SU-DHL-6 (cell line): ENCODE results near the gene DTNA.
"Not testable (repeated sequence)": the region's sequence is repeated elsewhere in the genome, so short reads cannot be mapped to it uniquely, and the experiment has no call there.

Source experiments
- H2AFZ ChIP-seq: fragments of 200-600 bp; sonication (generic); 2 replicates; pipeline ENCODE4 v1.6.1; 2014; ENCODE audit warnings: low read depth, mild to moderate bottlenecking, moderate library complexity, mixed read lengths, antibody characterized with exemption, low read length; ENCODE audit not compliant: severe bottlenecking
- H3F3A ChIP-seq: fragments of 200-600 bp; shearing (Covaris generic); 2 replicates; pipeline ENCODE4 v1.6.0; 2016; ENCODE audit warnings: antibody characterized with exemption, mild to moderate bottlenecking; ENCODE audit not compliant: insufficient read depth
- H3K27ac ChIP-seq: fragments of 200-600 bp; sonication (generic); 2 replicates; pipeline ENCODE4 v1.5.1; 2016; ENCODE audit warnings: low read depth, mild to moderate bottlenecking, low read length, moderate library complexity, mixed read lengths
- H3K27me3 ChIP-seq: fragments of 200-600 bp; sonication (generic), shearing (Covaris generic); 2 replicates; pipeline ENCODE4 v1.6.0; 2014; ENCODE audit warnings: mild to moderate bottlenecking, low read length
- H3K36me3 ChIP-seq: fragments of 200-600 bp; sonication (generic); 2 replicates; pipeline ENCODE4 v1.6.1; 2014; ENCODE audit warnings: mild to moderate bottlenecking, low read length, mixed read lengths
- H3K4me2 ChIP-seq: fragments of 300-600, 200-600 bp; shearing (Covaris generic), sonication (generic); 2 replicates; pipeline ENCODE4 v1.6.0; 2014; ENCODE audit warnings: low read length, low read depth, mild to moderate bottlenecking; ENCODE audit not compliant: poor library complexity, severe bottlenecking
- H3K4me3 ChIP-seq: fragments of 200-600 bp; sonication (generic); 2 replicates; pipeline ENCODE4 v1.5.1; 2014; ENCODE audit warnings: antibody characterized with exemption, low read length, mild to moderate bottlenecking, mixed read lengths; ENCODE audit not compliant: insufficient read depth, poor library complexity, severe bottlenecking
- H3K79me2 ChIP-seq: fragments of 200-600 bp; sonication (generic); 2 replicates; pipeline ENCODE4 v1.6.1; 2014; ENCODE audit warnings: mild to moderate bottlenecking, low read length, moderate library complexity; ENCODE audit not compliant: insufficient read depth
- H3K9ac ChIP-seq: fragments of 200-600 bp; sonication (generic); 2 replicates; pipeline ENCODE4 v1.7.0; 2014; ENCODE audit warnings: mild to moderate bottlenecking, low read length
- H3K9me2 ChIP-seq: fragments of 200-600 bp; sonication (generic); replicated peaks from 2 replicates; pipeline ENCODE4 v1.6.1; 2014; ENCODE audit warnings: low read length; ENCODE audit not compliant: insufficient read depth
- H3K9me3 ChIP-seq: fragments of 200-600 bp; sonication (generic); 2 replicates; pipeline ENCODE4 v1.6.1; 2014; ENCODE audit warnings: low read length, mixed read lengths; ENCODE audit not compliant: insufficient read depth
- H4K20me1 ChIP-seq: fragments of 200-600 bp; sonication (generic); 2 replicates; pipeline ENCODE4 v1.6.1; 2014; ENCODE audit warnings: low read depth, mild to moderate bottlenecking, antibody characterized with exemption, low read length, moderate library complexity, mixed read lengths
- EZH2phosphoT487 ChIP-seq: fragments of 200-600 bp; sonication (generic), shearing (Covaris generic); conservative IDR thresholded peaks from 2 replicates; pipeline ENCODE4 v1.6.1; 2018; ENCODE audit warnings: mild to moderate bottlenecking, antibody characterized with exemption, low read length, moderate library complexity, mixed read lengths
- TF ChIP-seq, protein P1 (sequence below): fragments of 200-600 bp; sonication (generic); IDR thresholded peaks from one replicate; pipeline ENCODE4 v1.5.1; 2017; ENCODE audit warnings: antibody characterized with exemption, mild to moderate bottlenecking, low read length, moderate library complexity; ENCODE audit not compliant: insufficient read depth, poor library complexity, severe bottlenecking

The DTNA gene

GRCh38 chr18:34729740-34730355 lies 19.8 kb downstream of the DTNA start:
- Histone ChIP-seq H2AFZ (no peak overlapping the region), H3F3A (no peaks in the 10 kb centered on the region), H3K9me2 (no peaks in the 10 kb centered on the region), H3K9me3 (no peaks in the 10 kb centered on the region), H3K4me2 (no peak overlapping the region), H3K27ac (no peak overlapping the region), H3K27me3 (no peaks in the 10 kb centered on the region), H3K4me3 (no peak overlapping the region), H3K79me2 (no peaks in the 10 kb centered on the region), H4K20me1 (no peaks in the 10 kb centered on the region), H3K36me3 (no peaks in the 10 kb centered on the region), H3K9ac (no peak overlapping the region)
- TF ChIP-seq EZH2phosphoT487: no peak
- TF ChIP-seq, protein P1, sequence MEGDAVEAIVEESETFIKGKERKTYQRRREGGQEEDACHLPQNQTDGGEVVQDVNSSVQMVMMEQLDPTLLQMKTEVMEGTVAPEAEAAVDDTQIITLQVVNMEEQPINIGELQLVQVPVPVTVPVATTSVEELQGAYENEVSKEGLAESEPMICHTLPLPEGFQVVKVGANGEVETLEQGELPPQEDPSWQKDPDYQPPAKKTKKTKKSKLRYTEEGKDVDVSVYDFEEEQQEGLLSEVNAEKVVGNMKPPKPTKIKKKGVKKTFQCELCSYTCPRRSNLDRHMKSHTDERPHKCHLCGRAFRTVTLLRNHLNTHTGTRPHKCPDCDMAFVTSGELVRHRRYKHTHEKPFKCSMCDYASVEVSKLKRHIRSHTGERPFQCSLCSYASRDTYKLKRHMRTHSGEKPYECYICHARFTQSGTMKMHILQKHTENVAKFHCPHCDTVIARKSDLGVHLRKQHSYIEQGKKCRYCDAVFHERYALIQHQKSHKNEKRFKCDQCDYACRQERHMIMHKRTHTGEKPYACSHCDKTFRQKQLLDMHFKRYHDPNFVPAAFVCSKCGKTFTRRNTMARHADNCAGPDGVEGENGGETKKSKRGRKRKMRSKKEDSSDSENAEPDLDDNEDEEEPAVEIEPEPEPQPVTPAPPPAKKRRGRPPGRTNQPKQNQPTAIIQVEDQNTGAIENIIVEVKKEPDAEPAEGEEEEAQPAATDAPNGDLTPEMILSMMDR: no peak

DNA sequence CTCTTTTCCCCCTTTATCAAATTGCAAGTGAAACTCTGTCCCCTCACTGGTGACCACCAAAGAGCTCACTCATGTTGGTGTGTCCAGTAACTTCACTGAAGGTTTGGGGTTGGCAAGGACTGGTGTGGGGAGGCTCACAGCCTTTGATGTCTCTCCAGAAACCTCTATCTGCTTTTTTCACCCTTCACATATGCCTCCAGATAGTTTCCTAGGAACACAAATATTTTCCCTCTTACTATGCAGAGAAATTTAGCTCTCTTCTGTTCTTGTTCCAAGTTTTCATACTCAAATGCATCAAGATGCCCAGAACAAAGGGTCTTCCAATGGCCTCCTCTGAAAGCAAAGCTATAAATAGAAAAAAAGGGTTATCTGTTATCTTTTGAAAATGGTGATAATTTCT lies 20.7 kb downstream of the DTNA start:
- TF ChIP-seq EZH2phosphoT487: no peak
- TF ChIP-seq, protein P1: no peak

GRCh38 chr18:34734056-34734455 lies 24.0 kb downstream of the DTNA start:
- Histone ChIP-seq H3K9me3 (no peaks in the 10 kb centered on the region), H3K79me2 (no peaks in the 10 kb centered on the region), H3K9ac (no peak overlapping the region), H3F3A (no peaks in the 10 kb centered on the region), H3K27me3 (no peaks in the 10 kb centered on the region), H2AFZ (no peak overlapping the region), H3K27ac (no peak overlapping the region), H3K4me2 (no peak overlapping the region), H3K36me3 (no peaks in the 10 kb centered on the region), H3K4me3 (no peak overlapping the region), H3K9me2 (no peaks in the 10 kb centered on the region), H4K20me1 (no peaks in the 10 kb centered on the region)
- no peak for TF ChIP-seq EZH2phosphoT487
- TF ChIP-seq, protein P1: no peak

More for the DNA sequence above, 20.7 kb downstream of the DTNA start:
- Histone ChIP-seq H3K27ac (no peak overlapping the region), H2AFZ (no peak overlapping the region), H3K9me2 (no peaks in the 10 kb centered on the region), H3K27me3 (no peaks in the 10 kb centered on the region), H3K9me3 (no peaks in the 10 kb centered on the region), H3K4me3 (no peak overlapping the region), H3F3A (no peaks in the 10 kb centered on the region), H3K79me2 (no peaks in the 10 kb centered on the region), H3K36me3 (no peaks in the 10 kb centered on the region), H3K4me2 (no peak overlapping the region), H4K20me1 (no peaks in the 10 kb centered on the region), H3K9ac (no peak overlapping the region)

DNA sequence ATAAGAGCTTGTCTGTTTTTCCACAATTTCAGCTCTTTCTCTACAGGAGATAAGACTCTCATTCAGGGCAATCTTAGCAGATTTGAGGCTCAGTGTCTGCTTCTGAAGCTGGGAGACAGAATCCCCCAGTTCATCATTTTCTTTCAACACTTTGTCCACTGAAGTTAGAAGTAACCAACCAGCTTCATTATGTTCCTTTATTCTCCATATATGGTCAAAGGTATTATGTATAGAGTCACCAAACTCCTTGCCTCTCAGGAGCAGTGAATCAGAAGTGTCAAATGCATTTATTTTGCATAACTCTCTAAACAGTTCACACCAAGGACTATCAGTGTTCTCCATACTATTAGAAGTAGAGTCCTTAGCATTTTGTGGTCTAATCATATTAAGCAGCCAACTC lies 24.4 kb downstream of the DTNA start:
- H4K20me1 ChIP-seq, H3K4me2 ChIP-seq, H3K9me2 ChIP-seq, H3K27me3 ChIP-seq, H3K9me3 ChIP-seq, H3K79me2 ChIP-seq, H3K9ac ChIP-seq, H2AFZ ChIP-seq, H3K4me3 ChIP-seq, H3F3A ChIP-seq, H3K36me3 ChIP-seq, H3K27ac ChIP-seq: not testable (repeated sequence)
